Prostate gland (tissue), 2 donors: ENCODE data around the gene CCSER1. TPM values are rescaled to one million over a fixed set of nuclear protein-coding genes. Genes with fewer than 3 reads are reported as not detected.

ENCODE experiments used
- DNase-seq: peaks from one replicate; pipeline ENCODE4 v3.0.0-alpha.2; 2019; ENCODE audit warnings: low spot score
- H3K27ac ChIP-seq, 2 donors: fragments of 200-600 bp; sonication (generic); 2 replicates each; pipeline ENCODE4 v1.5.1; 2017 to 2019
- H3K27me3 ChIP-seq: fragments of 200-600 bp; sonication (generic); replicated peaks from 2 replicates; pipeline ENCODE4 v1.5.1; 2019; ENCODE audit not compliant: insufficient read depth
- H3K36me3 ChIP-seq, 2 donors: fragments of 200-600 bp; sonication (generic); 1 replicate in 1 of 2; 2 replicates in 1 of 2; pipeline versions ENCODE4 v1.5.1 to v1.8.1; 2017 to 2019
- H3K4me1 ChIP-seq: fragments of 200-600 bp; sonication (generic); replicated peaks from 2 replicates; pipeline ENCODE4 v1.5.1; 2019
- H3K4me3 ChIP-seq, 2 donors: fragments of 200-600 bp; sonication (generic); 2 replicates each; pipeline ENCODE4 v1.5.1; 2017 to 2019
- H3K9me3 ChIP-seq: fragments of 200-600 bp; sonication (generic); 2 replicates; pipeline ENCODE4 v1.5.1; 2017
- POLR2A ChIP-seq: fragments of 450-650 bp; IDR thresholded peaks from one replicate; pipeline ENCODE4 v1.6.1; 2016; ENCODE audit warnings: antibody characterized with exemption, mild to moderate bottlenecking
- POLR2AphosphoS5 ChIP-seq: sonication (generic); formaldehyde crosslinking; IDR thresholded peaks from one replicate; pipeline ENCODE4 v1.6.1; 2017; ENCODE audit warnings: antibody characterized with exemption
- WGBS: methylation state at CpG from one replicate; pipeline ENCODE4 v1.1.5; 2018; 5-methylcytosine and 5-hydroxymethylcytosine counted together
- intact Hi-C: fragments of 100-400 bp; cut with DNase I; formaldehyde crosslinking; loops from one replicate; pipeline ENCODE4 v1.14.2; 2022
- total RNA-seq, 2 donors: library from RNA; depleted of rRNA; stranded (reverse); fragments of >200 nt; gene quantifications; one replicate each; pipeline ENCODE4 v1.1.0, GENCODE V29; 2016
- TF ChIP-seq, protein P1 (sequence below), 4 experiments: fragments of 200-600 bp in 2 of 4; fragments of 450-650 bp in 2 of 4; sonication (generic) in 2 of 4; IDR thresholded peaks; 1 replicate in 3 of 4; 2 replicates in 1 of 4; pipeline ENCODE4 v1.5.1; 2016 to 2019; ENCODE audit warnings: antibody characterized with exemption in 4 of 4, mild to moderate bottlenecking in 2 of 4, moderate library complexity in 2 of 4

CCSER1 gene
- total RNA-seq, 2 donors from 2014 or later: 11.9 to 32.2 TPM

DNA sequence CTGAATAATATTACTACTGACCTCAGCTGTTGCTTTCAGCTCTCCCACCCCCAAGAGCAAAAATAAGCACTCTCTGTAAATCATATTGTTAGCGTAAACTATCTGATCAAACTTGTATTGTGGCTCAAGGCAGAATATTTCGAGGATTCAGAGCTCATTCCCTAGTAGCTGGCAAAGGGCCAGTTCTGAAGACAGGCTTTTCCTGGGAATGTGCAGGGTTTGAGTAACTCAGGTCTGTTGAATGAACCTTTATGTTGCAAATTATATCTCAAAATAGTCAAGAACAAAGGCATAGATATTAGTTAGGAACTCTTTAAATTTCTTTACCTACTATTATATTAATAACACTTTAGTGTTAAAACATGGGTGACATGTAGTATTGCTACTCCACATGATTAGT is 454.9 kb downstream of the CCSER1 start:
- H3K27me3 ChIP-seq: no peaks in the 10 kb centered on the region
- TF ChIP-seq POLR2AphosphoS5 (no peak), POLR2A (no peak)
- TF ChIP-seq, protein P1, sequence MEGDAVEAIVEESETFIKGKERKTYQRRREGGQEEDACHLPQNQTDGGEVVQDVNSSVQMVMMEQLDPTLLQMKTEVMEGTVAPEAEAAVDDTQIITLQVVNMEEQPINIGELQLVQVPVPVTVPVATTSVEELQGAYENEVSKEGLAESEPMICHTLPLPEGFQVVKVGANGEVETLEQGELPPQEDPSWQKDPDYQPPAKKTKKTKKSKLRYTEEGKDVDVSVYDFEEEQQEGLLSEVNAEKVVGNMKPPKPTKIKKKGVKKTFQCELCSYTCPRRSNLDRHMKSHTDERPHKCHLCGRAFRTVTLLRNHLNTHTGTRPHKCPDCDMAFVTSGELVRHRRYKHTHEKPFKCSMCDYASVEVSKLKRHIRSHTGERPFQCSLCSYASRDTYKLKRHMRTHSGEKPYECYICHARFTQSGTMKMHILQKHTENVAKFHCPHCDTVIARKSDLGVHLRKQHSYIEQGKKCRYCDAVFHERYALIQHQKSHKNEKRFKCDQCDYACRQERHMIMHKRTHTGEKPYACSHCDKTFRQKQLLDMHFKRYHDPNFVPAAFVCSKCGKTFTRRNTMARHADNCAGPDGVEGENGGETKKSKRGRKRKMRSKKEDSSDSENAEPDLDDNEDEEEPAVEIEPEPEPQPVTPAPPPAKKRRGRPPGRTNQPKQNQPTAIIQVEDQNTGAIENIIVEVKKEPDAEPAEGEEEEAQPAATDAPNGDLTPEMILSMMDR (IDR thresholded peaks at IDR 0.05): no peak
- intact Hi-C loops: no loop called here
- no peaks in the 10 kb centered on the region for H3K9me3 ChIP-seq
- H3K4me3 ChIP-seq: no peak overlapping the region
- H3K4me1 ChIP-seq: no peaks in the 10 kb centered on the region
- no peak for DNase-seq
- H3K27ac ChIP-seq: no peak overlapping the region
- WGBS: 67% methylated on average over 2 of the region's 2 CpGs
- no peaks in the 10 kb centered on the region for H3K36me3 ChIP-seq

- intact Hi-C loops: no loop called here
- no peak overlapping the region for H3K4me3 ChIP-seq
- no peaks in the 10 kb centered on the region for H3K27me3 ChIP-seq
- H3K27ac ChIP-seq: no peak overlapping the region
- H3K4me1 ChIP-seq: no peaks in the 10 kb centered on the region
- H3K9me3 ChIP-seq: no peaks in the 10 kb centered on the region
- no peaks in the 10 kb centered on the region for H3K36me3 ChIP-seq
- DNase-seq: no peak
- 65% methylated on average over 2 of the region's 2 CpGs for WGBS
- no peak for TF ChIP-seq POLR2AphosphoS5
- TF ChIP-seq POLR2A: no peak
- TF ChIP-seq, protein P1 (IDR thresholded peaks at IDR 0.05): no peak
Observed at GRCh38 chr4:90584051-90584450, 456.9 kb downstream of the CCSER1 start.

DNA sequence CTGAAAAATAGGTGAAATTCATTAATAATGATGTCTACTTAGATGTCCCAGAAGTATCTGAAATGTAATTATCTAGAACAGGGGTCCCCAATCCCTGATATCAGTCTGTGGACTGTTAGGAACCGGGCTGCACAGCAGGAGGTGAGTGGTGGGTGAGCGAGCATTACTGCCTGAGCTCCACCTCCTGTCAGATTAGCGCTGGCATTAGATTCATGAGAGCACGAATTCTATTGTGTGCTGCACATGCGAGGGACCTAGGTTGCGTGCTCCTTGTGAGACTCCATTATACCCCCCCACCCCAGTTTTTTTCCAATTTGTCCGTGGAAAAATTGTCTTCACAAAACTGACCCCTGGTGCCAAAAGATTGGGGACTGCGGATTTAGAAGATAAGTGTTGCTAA is 458.8 kb downstream of the CCSER1 start:
- intact Hi-C loops: no loop called here
- DNase-seq: no peak
- no peak for TF ChIP-seq POLR2A
- no peak for TF ChIP-seq POLR2AphosphoS5
- TF ChIP-seq, protein P1 (IDR thresholded peaks at IDR 0.05): no peak
- no peaks in the 10 kb centered on the region for H3K27me3 ChIP-seq
- H3K4me3 ChIP-seq: no peak overlapping the region
- no peak overlapping the region for H3K27ac ChIP-seq
- H3K9me3 ChIP-seq: no peaks in the 10 kb centered on the region
- H3K4me1 ChIP-seq: no peaks in the 10 kb centered on the region
- 92% methylated on average over 8 of the region's 8 CpGs for WGBS
- H3K36me3 ChIP-seq: no peaks in the 10 kb centered on the region

- TF ChIP-seq POLR2A (no peak), POLR2AphosphoS5 (no peak)
- TF ChIP-seq, protein P1 (IDR thresholded peaks at IDR 0.05): no peak
- no peaks in the 10 kb centered on the region for H3K4me1 ChIP-seq
- no peak overlapping the region for H3K4me3 ChIP-seq
- intact Hi-C loops: no loop called here
- H3K27me3 ChIP-seq: no peaks in the 10 kb centered on the region
- H3K27ac ChIP-seq: no peak overlapping the region
- no peak for DNase-seq
- WGBS: 95% methylated on average over 6 of the region's 6 CpGs
- H3K36me3 ChIP-seq: no peaks in the 10 kb centered on the region
- no peaks in the 10 kb centered on the region for H3K9me3 ChIP-seq
Observed at GRCh38 chr4:90586799-90587198, 459.6 kb downstream of the CCSER1 start.

- TF ChIP-seq POLR2AphosphoS5: no peak
- TF ChIP-seq POLR2A: no peak
- TF ChIP-seq, protein P1 (IDR thresholded peaks at IDR 0.05): no peak
- H3K36me3 ChIP-seq: no peaks in the 10 kb centered on the region
- WGBS: 96% methylated on average over 4 of the region's 4 CpGs
- no peak overlapping the region for H3K27ac ChIP-seq
- H3K27me3 ChIP-seq: no peaks in the 10 kb centered on the region
- intact Hi-C loops: no loop called here
- H3K4me1 ChIP-seq: no peaks in the 10 kb centered on the region
- H3K4me3 ChIP-seq: no peak overlapping the region
- no peaks in the 10 kb centered on the region for H3K9me3 ChIP-seq
- no peak for DNase-seq
Observed at GRCh38 chr4:90597927-90598326, 470.7 kb downstream of the CCSER1 start.
